Measurements from ENCODE around the gene IDUA. TPM values are rescaled to one million over a fixed set of nuclear protein-coding genes. Genes with fewer than 3 reads are reported as not detected.

IDUA gene
- total and polyA plus RNA-seq, 2 of the 4 experiments (the other 2 are of a cell fraction) = 0.72 to 12.5 TPM

DNA sequence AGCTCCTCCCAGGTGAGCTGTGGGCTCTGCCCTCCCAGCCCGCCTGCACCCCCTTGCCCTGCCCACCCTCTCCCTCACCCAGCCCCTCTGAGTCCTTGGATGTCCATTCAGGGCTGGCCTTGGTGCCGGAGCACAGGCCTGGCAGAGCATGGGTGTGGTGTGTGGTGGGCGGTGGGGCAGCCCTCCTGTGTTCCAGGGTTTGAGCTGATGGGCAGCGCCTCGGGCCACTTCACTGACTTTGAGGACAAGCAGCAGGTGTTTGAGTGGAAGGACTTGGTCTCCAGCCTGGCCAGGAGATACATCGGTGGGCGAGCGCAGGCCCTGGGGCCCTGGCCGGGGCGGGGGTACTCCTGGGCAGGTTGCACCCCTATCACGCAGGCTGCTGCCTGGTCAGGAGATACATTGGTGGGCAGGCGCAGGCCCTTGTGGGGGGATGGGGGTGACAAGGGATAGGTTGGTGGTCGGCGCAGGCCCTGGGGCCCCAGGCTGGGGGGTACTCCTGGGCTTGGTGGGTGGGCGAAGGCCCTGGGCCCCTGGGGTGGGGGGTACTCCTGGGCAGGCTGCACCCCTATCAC is 13.9 kb downstream of the IDUA start:
- H3K9me3 ChIP-seq (ENCODE audit: control insufficient read depth, insufficient read depth, low read length) = no peaks in the 10 kb centered on the region; the same call in 1 of the 2 replicates
- no peaks in the 10 kb centered on the region for H3K79me1 ChIP-seq (ENCODE audit: low read depth in 1 of 2, low read length in 2 of 2)
- no TSS peak for BruUV-seq (replicated peaks)
- no peak overlapping the region for H2BK120ac ChIP-seq (ENCODE audit: low read depth, low read length)
- dilution Hi-C loops (cut with HindIII; ENCODE audit: low sequenced_read_pairs, unreplicated experiment) (no loop called here), intact Hi-C loops (cut with micrococcal nuclease) (no loop called here), in situ Hi-C loops (cut with MboI; ENCODE audit: low sequenced_read_pairs) (no loop called here)
- WGBS, 2 experiments (ENCODE audit: extremely low coverage in 2 of 2, insufficient read length in 1 of 2) = 88% methylated on average over 5 of the region's 15 CpGs; no CpG with 5 or more reads in 1 of the 2 experiments
- H3K36me3 ChIP-seq (ENCODE audit: control insufficient read depth, insufficient read depth, low read length) = no peaks in the 10 kb centered on the region
- no peak overlapping the region for H2BK20ac ChIP-seq (ENCODE audit: low read depth, low read length)
- H3K4me1 ChIP-seq (ENCODE audit: control insufficient read depth, insufficient read depth, low read length) = peaks cover 4% of the 10 kb centered on the region; the same call in 1 of the 2 replicates
- H2BK15ac ChIP-seq (ENCODE audit: low read depth, low read length) = no peak overlapping the region
- H2AK9ac ChIP-seq (replicated peaks; ENCODE audit: low read depth, low read length, poor library complexity) = peak overlapping the region; percentile 42
- ChIA-PET CTCF (no interaction called here), POLR2A (ENCODE audit: unreplicated experiment) (no interaction called here)
- H3K9me1 ChIP-seq (ENCODE audit: insufficient read depth, low read length) = no peaks in the 10 kb centered on the region
- ATAC-seq (ENCODE audit: low read depth) = no peak
- H3K14ac ChIP-seq (replicated peaks; ENCODE audit: low read depth, low read length) = no peak overlapping the region
- no peak overlapping the region for H3K27ac ChIP-seq (ENCODE audit: insufficient read depth, low read length)
- H2AFZ ChIP-seq (replicated peaks; ENCODE audit: low read length, poor library complexity) = no peak overlapping the region
- peaks cover 69% of the 10 kb centered on the region for H3K27me3 ChIP-seq (ENCODE audit: control insufficient read depth, insufficient read depth, low read length)
- TF ChIP-seq NFE2L2 (IDR thresholded peaks at IDR 0.05; ENCODE audit: low read depth, low read length) (no peak), BHLHE40 (IDR thresholded peaks at IDR 0.05; ENCODE audit: low read depth, low read length) (no peak), CHD1 (IDR thresholded peaks at IDR 0.05; ENCODE audit: low read depth, low read length) (no peak), FOS (IDR thresholded peaks at IDR 0.05; ENCODE audit: low read depth, low read length) (no peak), RAD21 (IDR thresholded peaks at IDR 0.05; ENCODE audit: low read length) (no peak), MAFK (IDR thresholded peaks at IDR 0.05; ENCODE audit: low read depth, low read length) (no peak), POLR2A (IDR thresholded peaks at IDR 0.05; ENCODE audit: low read depth, low read length) (no peak), RCOR1 (IDR thresholded peaks at IDR 0.05; ENCODE audit: insufficient replicate concordance, low read length) (no peak), CEBPB (IDR thresholded peaks at IDR 0.05; ENCODE audit: low read depth, low read length) (no peak), RFX5 (IDR thresholded peaks at IDR 0.05; ENCODE audit: low read depth, low read length) (no peak), SMC3 (IDR thresholded peaks at IDR 0.05; ENCODE audit: low read depth, low read length) (no peak), MAZ (IDR thresholded peaks at IDR 0.05; ENCODE audit: borderline replicate concordance, low read depth, low read length) (no peak), MXI1 (IDR thresholded peaks at IDR 0.05; ENCODE audit: borderline replicate concordance, low read depth, low read length) (no peak)
- TF ChIP-seq, protein P1, sequence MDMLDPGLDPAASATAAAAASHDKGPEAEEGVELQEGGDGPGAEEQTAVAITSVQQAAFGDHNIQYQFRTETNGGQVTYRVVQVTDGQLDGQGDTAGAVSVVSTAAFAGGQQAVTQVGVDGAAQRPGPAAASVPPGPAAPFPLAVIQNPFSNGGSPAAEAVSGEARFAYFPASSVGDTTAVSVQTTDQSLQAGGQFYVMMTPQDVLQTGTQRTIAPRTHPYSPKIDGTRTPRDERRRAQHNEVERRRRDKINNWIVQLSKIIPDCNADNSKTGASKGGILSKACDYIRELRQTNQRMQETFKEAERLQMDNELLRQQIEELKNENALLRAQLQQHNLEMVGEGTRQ (IDR thresholded peaks at IDR 0.05; ENCODE audit: low read depth, low read length) = no peak
- TF ChIP-seq, protein P2, sequence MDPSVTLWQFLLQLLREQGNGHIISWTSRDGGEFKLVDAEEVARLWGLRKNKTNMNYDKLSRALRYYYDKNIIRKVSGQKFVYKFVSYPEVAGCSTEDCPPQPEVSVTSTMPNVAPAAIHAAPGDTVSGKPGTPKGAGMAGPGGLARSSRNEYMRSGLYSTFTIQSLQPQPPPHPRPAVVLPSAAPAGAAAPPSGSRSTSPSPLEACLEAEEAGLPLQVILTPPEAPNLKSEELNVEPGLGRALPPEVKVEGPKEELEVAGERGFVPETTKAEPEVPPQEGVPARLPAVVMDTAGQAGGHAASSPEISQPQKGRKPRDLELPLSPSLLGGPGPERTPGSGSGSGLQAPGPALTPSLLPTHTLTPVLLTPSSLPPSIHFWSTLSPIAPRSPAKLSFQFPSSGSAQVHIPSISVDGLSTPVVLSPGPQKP (IDR thresholded peaks at IDR 0.05; ENCODE audit: borderline replicate concordance, low read depth, low read length) = no peak
- TF ChIP-seq, protein P3, sequence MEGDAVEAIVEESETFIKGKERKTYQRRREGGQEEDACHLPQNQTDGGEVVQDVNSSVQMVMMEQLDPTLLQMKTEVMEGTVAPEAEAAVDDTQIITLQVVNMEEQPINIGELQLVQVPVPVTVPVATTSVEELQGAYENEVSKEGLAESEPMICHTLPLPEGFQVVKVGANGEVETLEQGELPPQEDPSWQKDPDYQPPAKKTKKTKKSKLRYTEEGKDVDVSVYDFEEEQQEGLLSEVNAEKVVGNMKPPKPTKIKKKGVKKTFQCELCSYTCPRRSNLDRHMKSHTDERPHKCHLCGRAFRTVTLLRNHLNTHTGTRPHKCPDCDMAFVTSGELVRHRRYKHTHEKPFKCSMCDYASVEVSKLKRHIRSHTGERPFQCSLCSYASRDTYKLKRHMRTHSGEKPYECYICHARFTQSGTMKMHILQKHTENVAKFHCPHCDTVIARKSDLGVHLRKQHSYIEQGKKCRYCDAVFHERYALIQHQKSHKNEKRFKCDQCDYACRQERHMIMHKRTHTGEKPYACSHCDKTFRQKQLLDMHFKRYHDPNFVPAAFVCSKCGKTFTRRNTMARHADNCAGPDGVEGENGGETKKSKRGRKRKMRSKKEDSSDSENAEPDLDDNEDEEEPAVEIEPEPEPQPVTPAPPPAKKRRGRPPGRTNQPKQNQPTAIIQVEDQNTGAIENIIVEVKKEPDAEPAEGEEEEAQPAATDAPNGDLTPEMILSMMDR (conservative IDR thresholded peaks at IDR 0.05; ENCODE audit: low read depth, low read length) = no peak
- H3K23ac ChIP-seq (ENCODE audit: low read depth, low read length) = no peak overlapping the region
- H4K91ac ChIP-seq (ENCODE audit: insufficient read depth, low read depth, low read length) = no peak overlapping the region
- H4K5ac ChIP-seq (ENCODE audit: low read depth, low read length) = no peak overlapping the region
- DNase-seq = no peak
- H3K4ac ChIP-seq (ENCODE audit: low read depth, low read length) = no peak overlapping the region
- no peak overlapping the region for H4K8ac ChIP-seq (ENCODE audit: low read depth in 2 of 2, low read length in 2 of 2)
- H3K9ac ChIP-seq (ENCODE audit: low read depth, low read length) = no peak overlapping the region
- no peak overlapping the region for H3K4me3 ChIP-seq (ENCODE audit: insufficient read depth, low read depth, low read length)
- H3K4me2 ChIP-seq (ENCODE audit: low read depth, low read length) = no peak overlapping the region
- peaks cover 9% of the 10 kb centered on the region for H4K20me1 ChIP-seq (ENCODE audit: insufficient read depth, low read length)
- H3K56ac ChIP-seq (ENCODE audit: extremely low read depth, insufficient read depth, low read length) = no peak overlapping the region
- H2AK5ac ChIP-seq (ENCODE audit: low read depth, low read length) = no peak overlapping the region
- H3K18ac ChIP-seq (ENCODE audit: low read depth, low read length) = no peak overlapping the region
- no peak overlapping the region for H2BK5ac ChIP-seq (ENCODE audit: low read depth, low read length, poor library complexity, severe bottlenecking)
